Measurements from ENCODE around the gene CFAP46.
A peak's percentile ranks its signal among the peaks of the same experiment; 100 is the strongest.

CFAP46 gene

GRCh38 chr10:132961420-132961786 is 19.0 kb upstream of the CFAP46 start:
- POLR2A ChIA-PET = no interaction called here
- Histone ChIP-seq H3K36me3 (ENCODE audit: control insufficient read depth in 4 of 4, insufficient read depth in 4 of 4, low read length in 3 of 4) (no peaks in the 10 kb centered on the region), H3K27ac (ENCODE audit: insufficient read depth in 1 of 2, low read depth in 1 of 2, low read length in 2 of 2, poor library complexity in 1 of 2, severe bottlenecking in 2 of 2) (no peak overlapping the region), H3K27me3 (replicated peaks in 2 of 5; ENCODE audit: control insufficient read depth in 4 of 5, insufficient read depth in 5 of 5, low read length in 4 of 5) (peaks cover 0 to 12% (median 6%) of the 10 kb centered on the region in 5 experiments), H3K4me1 (ENCODE audit: control extremely low read depth in 1 of 4, control insufficient read depth in 4 of 4, insufficient read depth in 4 of 4, low read length in 3 of 4) (peaks cover 0 to 10% (median 4%) of the 10 kb centered on the region in 4 experiments), H3K4me3 (ENCODE audit: control insufficient read depth in 1 of 7, extremely low read depth in 1 of 7, insufficient read depth in 4 of 7, low read depth in 2 of 7, low read length in 6 of 7) (peak overlapping the region in 1 of 7 experiments; percentile 95), H3K9me3 (ENCODE audit: control extremely low read depth in 1 of 5, control insufficient read depth in 4 of 5, insufficient read depth in 2 of 5, low read depth in 1 of 5, low read length in 4 of 5) (no peaks in the 10 kb centered on the region)
- CTCF ChIA-PET = interaction anchor here (0.7 kb wide), 1 partner anchor 23 kb away, joined by 3 read pairs; no protein-coding TSS in a partner anchor
- no peak for DNase-seq
- WGBS (ENCODE audit: insufficient coverage) = 98% methylated on average over 4 of the region's 8 CpGs

GRCh38 chr10:132960631-132961419 is 18.5 kb upstream of the CFAP46 start:
- ChIA-PET CTCF (no interaction called here), POLR2A (no interaction called here)
- H3K27me3 ChIP-seq (replicated peaks in 2 of 5; ENCODE audit: control insufficient read depth in 4 of 5, insufficient read depth in 5 of 5, low read length in 4 of 5) = peaks cover 0 to 9% (median 6%) of the 10 kb centered on the region in 5 experiments
- 94% methylated on average over 37 of the region's 42 CpGs for WGBS (ENCODE audit: insufficient coverage)
- DNase-seq = no peak
- H3K9me3 ChIP-seq (ENCODE audit: control extremely low read depth in 1 of 5, control insufficient read depth in 4 of 5, insufficient read depth in 2 of 5, low read depth in 1 of 5, low read length in 4 of 5) = no peaks in the 10 kb centered on the region
- H3K36me3 ChIP-seq (ENCODE audit: control insufficient read depth in 4 of 4, insufficient read depth in 4 of 4, low read length in 3 of 4) = no peaks in the 10 kb centered on the region
- no peak overlapping the region for H3K27ac ChIP-seq (ENCODE audit: insufficient read depth in 1 of 2, low read depth in 1 of 2, low read length in 2 of 2, poor library complexity in 1 of 2, severe bottlenecking in 2 of 2)
- peaks cover 0 to 10% (median 4%) of the 10 kb centered on the region in 4 experiments for H3K4me1 ChIP-seq (ENCODE audit: control extremely low read depth in 1 of 4, control insufficient read depth in 4 of 4, insufficient read depth in 4 of 4, low read length in 3 of 4)
- no peak overlapping the region for H3K4me3 ChIP-seq (ENCODE audit: control insufficient read depth in 1 of 7, extremely low read depth in 1 of 7, insufficient read depth in 4 of 7, low read depth in 2 of 7, low read length in 6 of 7)

GRCh38 chr10:132960071-132960472 is 17.7 kb upstream of the CFAP46 start:
- Histone ChIP-seq H3K4me3 (ENCODE audit: control insufficient read depth in 1 of 7, extremely low read depth in 1 of 7, insufficient read depth in 4 of 7, low read depth in 2 of 7, low read length in 6 of 7) (no peak overlapping the region), H3K4me1 (ENCODE audit: control extremely low read depth in 1 of 4, control insufficient read depth in 4 of 4, insufficient read depth in 4 of 4, low read length in 3 of 4) (peaks cover 0 to 10% (median 4%) of the 10 kb centered on the region in 4 experiments), H3K9me3 (ENCODE audit: control extremely low read depth in 1 of 5, control insufficient read depth in 4 of 5, insufficient read depth in 2 of 5, low read depth in 1 of 5, low read length in 4 of 5) (no peaks in the 10 kb centered on the region), H3K36me3 (ENCODE audit: control insufficient read depth in 4 of 4, insufficient read depth in 4 of 4, low read length in 3 of 4) (no peaks in the 10 kb centered on the region), H3K27ac (ENCODE audit: insufficient read depth in 1 of 2, low read depth in 1 of 2, low read length in 2 of 2, poor library complexity in 1 of 2, severe bottlenecking in 2 of 2) (no peak overlapping the region), H3K27me3 (replicated peaks in 2 of 5; ENCODE audit: control insufficient read depth in 4 of 5, insufficient read depth in 5 of 5, low read length in 4 of 5) (peaks cover 0 to 9% (median 3%) of the 10 kb centered on the region in 5 experiments)
- no peak for DNase-seq
- CTCF ChIA-PET = no interaction called here
- 90% methylated on average over 18 of the region's 19 CpGs for WGBS (ENCODE audit: insufficient coverage)
- POLR2A ChIA-PET = no interaction called here

GRCh38 chr10:132959559-132959961 is 17.2 kb upstream of the CFAP46 start:
- CTCF ChIA-PET = no interaction called here
- 97% methylated on average over 7 of the region's 8 CpGs for WGBS (ENCODE audit: insufficient coverage)

GRCh38 chr10:132958883-132959558 is 16.7 kb upstream of the CFAP46 start:
- ChIA-PET CTCF (interaction anchor here (1.7 kb wide), 1 partner anchor 9 kb away, joined by 3 read pairs; no protein-coding TSS in a partner anchor), POLR2A (interaction anchor here (1.0 kb wide), 1 partner anchor 9 kb away, joined by 3 read pairs; no protein-coding TSS in a partner anchor)
- Histone ChIP-seq H3K9me3 (ENCODE audit: control extremely low read depth in 1 of 5, control insufficient read depth in 4 of 5, insufficient read depth in 2 of 5, low read depth in 1 of 5, low read length in 4 of 5) (no peaks in the 10 kb centered on the region), H3K27me3 (replicated peaks in 2 of 5; ENCODE audit: control insufficient read depth in 4 of 5, insufficient read depth in 5 of 5, low read length in 4 of 5) (peaks cover 0 to 8% (median 3%) of the 10 kb centered on the region in 5 experiments), H3K4me1 (ENCODE audit: control extremely low read depth in 1 of 4, control insufficient read depth in 4 of 4, insufficient read depth in 4 of 4, low read length in 3 of 4) (peaks cover 0 to 10% (median 4%) of the 10 kb centered on the region in 4 experiments), H3K4me3 (ENCODE audit: control insufficient read depth in 1 of 7, extremely low read depth in 1 of 7, insufficient read depth in 4 of 7, low read depth in 2 of 7, low read length in 6 of 7) (no peak overlapping the region), H3K27ac (ENCODE audit: insufficient read depth in 1 of 2, low read depth in 1 of 2, low read length in 2 of 2, poor library complexity in 1 of 2, severe bottlenecking in 2 of 2) (no peak overlapping the region), H3K36me3 (ENCODE audit: control insufficient read depth in 4 of 4, insufficient read depth in 4 of 4, low read length in 3 of 4) (no peaks in the 10 kb centered on the region)
- whole genome bisulfite sequencing (ENCODE audit: insufficient coverage) = 86% methylated on average over 23 of the region's 23 CpGs
- no peak for DNase-seq

More at GRCh38 chr10:132959559-132959961, 17.2 kb upstream of the CFAP46 start:
- Histone ChIP-seq H3K27ac (ENCODE audit: insufficient read depth in 1 of 2, low read depth in 1 of 2, low read length in 2 of 2, poor library complexity in 1 of 2, severe bottlenecking in 2 of 2) (no peak overlapping the region), H3K4me3 (ENCODE audit: control insufficient read depth in 1 of 7, extremely low read depth in 1 of 7, insufficient read depth in 4 of 7, low read depth in 2 of 7, low read length in 6 of 7) (no peak overlapping the region), H3K9me3 (ENCODE audit: control extremely low read depth in 1 of 5, control insufficient read depth in 4 of 5, insufficient read depth in 2 of 5, low read depth in 1 of 5, low read length in 4 of 5) (no peaks in the 10 kb centered on the region), H3K4me1 (ENCODE audit: control extremely low read depth in 1 of 4, control insufficient read depth in 4 of 4, insufficient read depth in 4 of 4, low read length in 3 of 4) (peaks cover 0 to 10% (median 4%) of the 10 kb centered on the region in 4 experiments), H3K36me3 (ENCODE audit: control insufficient read depth in 4 of 4, insufficient read depth in 4 of 4, low read length in 3 of 4) (no peaks in the 10 kb centered on the region), H3K27me3 (replicated peaks in 2 of 5; ENCODE audit: control insufficient read depth in 4 of 5, insufficient read depth in 5 of 5, low read length in 4 of 5) (peaks cover 0 to 7% (median 2%) of the 10 kb centered on the region in 5 experiments)
- no peak for DNase-seq
- POLR2A ChIA-PET = interaction anchor here (1.0 kb wide), 1 partner anchor 9 kb away, joined by 3 read pairs; no protein-coding TSS in a partner anchor

GRCh38 chr10:132957981-132958882 is 15.9 kb upstream of the CFAP46 start:
- DNase-seq = no peak
- no peak overlapping the region for H3K27ac ChIP-seq (ENCODE audit: insufficient read depth in 1 of 2, low read depth in 1 of 2, low read length in 2 of 2, poor library complexity in 1 of 2, severe bottlenecking in 2 of 2)
- H3K4me1 ChIP-seq (ENCODE audit: control extremely low read depth in 1 of 4, control insufficient read depth in 4 of 4, insufficient read depth in 4 of 4, low read length in 3 of 4) = peaks cover 0 to 10% (median 4%) of the 10 kb centered on the region in 4 experiments
- 91% methylated on average over 29 of the region's 34 CpGs for WGBS (ENCODE audit: insufficient coverage)
- no peak overlapping the region for H3K4me3 ChIP-seq (ENCODE audit: control insufficient read depth in 1 of 7, extremely low read depth in 1 of 7, insufficient read depth in 4 of 7, low read depth in 2 of 7, low read length in 6 of 7)
- H3K9me3 ChIP-seq (ENCODE audit: control extremely low read depth in 1 of 5, control insufficient read depth in 4 of 5, insufficient read depth in 2 of 5, low read depth in 1 of 5, low read length in 4 of 5) = no peaks in the 10 kb centered on the region
- H3K27me3 ChIP-seq (replicated peaks in 2 of 5; ENCODE audit: control insufficient read depth in 4 of 5, insufficient read depth in 5 of 5, low read length in 4 of 5) = peaks cover 0 to 8% (median 3%) of the 10 kb centered on the region in 5 experiments
- POLR2A ChIA-PET = interaction anchor here (1.0 kb wide), 1 partner anchor 10 kb away, joined by 3 read pairs; no protein-coding TSS in a partner anchor
- H3K36me3 ChIP-seq (ENCODE audit: control insufficient read depth in 4 of 4, insufficient read depth in 4 of 4, low read length in 3 of 4) = no peaks in the 10 kb centered on the region
- CTCF ChIA-PET = interaction anchor here (1.7 kb wide), 1 partner anchor 8 kb away, joined by 3 read pairs; no protein-coding TSS in a partner anchor

Measured in common myeloid progenitor, CD34-positive (primary cell).